GM12878 (cell line): ENCODE results near the gene DRAP1.

Experiments
- ATF7 ChIP-seq: fragments of 450-650 bp; IDR thresholded peaks from 2 replicates; pipeline ENCODE4 v1.6.1; 2016; ENCODE audit warnings: low read depth, mild to moderate bottlenecking
- CBFB ChIP-seq: IDR thresholded peaks from 2 replicates; pipeline ENCODE4 v1.6.1; 2016; ENCODE audit warnings: antibody characterized with exemption, low read depth
- CBX5 ChIP-seq: sonication (generic); IDR thresholded peaks from 2 replicates; pipeline ENCODE4 v1.6.1; 2016; ENCODE audit warnings: low read depth, moderate library complexity, mild to moderate bottlenecking, inconsistent platforms
- CTCF ChIP-seq, 3 experiments: IDR thresholded peaks in 2 of 3; conservative IDR thresholded peaks in 1 of 3; 2 replicates each; pipeline ENCODE4 v1.5.1; 2011; ENCODE audit warnings: low read depth in 3 of 3, low read length in 3 of 3, mild to moderate bottlenecking in 3 of 3, control low read depth in 2 of 3, moderate library complexity in 2 of 3, inconsistent platforms in 1 of 3, mixed read lengths in 1 of 3; ENCODE audit not compliant: control insufficient read depth in 2 of 3, insufficient read depth in 1 of 3; ENCODE audit errors: extremely low read depth in 1 of 3
- DPF2 ChIP-seq: fragments of 450-650 bp; IDR thresholded peaks from 2 replicates; pipeline ENCODE4 v1.6.1; 2017; ENCODE audit warnings: mild to moderate bottlenecking
- ESRRA ChIP-seq: IDR thresholded peaks from 2 replicates; pipeline ENCODE4 v1.6.1; 2012; ENCODE audit warnings: mild to moderate bottlenecking, low read length, improper control_type of control experiment
- EZH2 ChIP-seq: IDR thresholded peaks from 2 replicates; pipeline ENCODE4 v1.6.1; 2012; ENCODE audit warnings: low read depth, mild to moderate bottlenecking, control low read depth, inconsistent platforms, low read length, borderline replicate concordance; ENCODE audit not compliant: control insufficient read depth
- MYC ChIP-seq: IDR thresholded peaks from 2 replicates; pipeline ENCODE4 v1.6.1; 2011; ENCODE audit warnings: mild to moderate bottlenecking, low read length, moderate library complexity, inconsistent platforms; ENCODE audit not compliant: insufficient read depth, insufficient replicate concordance, insufficient read length, severe bottlenecking
- POLR2A ChIP-seq: IDR thresholded peaks from 2 replicates; pipeline ENCODE4 v1.6.1; 2011; ENCODE audit warnings: low read depth, mild to moderate bottlenecking, low read length
- RAD21 ChIP-seq: IDR thresholded peaks from 2 replicates; pipeline ENCODE4 v1.6.1; 2011; ENCODE audit warnings: mild to moderate bottlenecking, low read depth, low read length, moderate library complexity; ENCODE audit not compliant: insufficient read depth
- STAT1 ChIP-seq: fragments of 450-650 bp; conservative IDR thresholded peaks from 2 replicates; pipeline ENCODE4 v1.6.1; 2014; ENCODE audit warnings: antibody characterized with exemption, mild to moderate bottlenecking
- TAF1 ChIP-seq: IDR thresholded peaks from 2 replicates; pipeline ENCODE4 v1.6.1; 2011; ENCODE audit warnings: mild to moderate bottlenecking, low read depth, low read length, borderline replicate concordance
- TCF12 ChIP-seq: IDR thresholded peaks from 2 replicates; pipeline ENCODE4 v1.6.1; 2011; ENCODE audit warnings: low read depth, mild to moderate bottlenecking, low read length
- ZNF24 ChIP-seq: fragments of 450-650 bp; IDR thresholded peaks from 2 replicates; pipeline ENCODE4 v1.6.1; 2017; ENCODE audit warnings: antibody characterized with exemption, mild to moderate bottlenecking

GRCh38 chr11:65937766-65938165, 18.5 kb downstream of the DRAP1 start:
- no peak for TF ChIP-seq RAD21
- TF ChIP-seq CTCF (IDR thresholded peaks at IDR 0.05 in 2 of 3, conservative IDR thresholded peaks at IDR 0.05 in 1 of 3; ENCODE audit: control insufficient read depth in 2 of 3, extremely low read depth in 1 of 3, insufficient read depth in 1 of 3, low read depth in 3 of 3, low read length in 3 of 3): no peak
- no peak for TF ChIP-seq CBX5
- TF ChIP-seq TCF12: no peak
- TF ChIP-seq DPF2: no peak
- no peak for TF ChIP-seq ZNF24
- no peak for TF ChIP-seq ESRRA
- TF ChIP-seq ATF7: no peak
- TF ChIP-seq STAT1: no peak
- TF ChIP-seq MYC: no peak
- TF ChIP-seq EZH2: no peak
- no peak for TF ChIP-seq POLR2A
- TF ChIP-seq TAF1: no peak
- TF ChIP-seq CBFB: no peak
